ENCODE data around the gene PTPRM.

PTPRM gene

DNA sequence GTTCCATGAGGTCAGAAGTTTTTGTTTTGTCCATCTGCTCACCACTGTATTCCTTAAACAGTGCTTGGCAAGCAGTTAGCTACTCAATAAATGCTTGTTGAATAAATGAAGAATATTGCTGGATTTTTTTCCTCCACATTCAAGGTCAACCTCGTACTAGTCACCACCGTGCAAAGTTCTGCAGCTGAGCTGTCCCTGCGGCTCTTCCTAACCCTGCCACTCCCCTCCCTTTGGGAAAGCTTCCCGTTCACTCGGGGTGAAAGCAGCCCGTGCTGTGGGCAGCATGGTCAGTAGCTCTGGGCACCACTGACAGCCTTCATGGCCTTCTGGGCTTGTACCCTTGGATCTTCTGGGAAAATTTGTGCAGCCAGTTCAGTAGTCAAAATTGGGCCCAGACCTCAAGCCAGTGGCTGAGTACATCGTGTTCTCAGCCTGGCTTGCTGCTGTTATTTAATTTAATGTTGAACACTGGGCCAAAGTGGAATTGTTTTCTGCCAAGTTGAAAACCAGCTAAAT is 572.8 kb downstream of the PTPRM start:
- Histone ChIP-seq H3K18ac (ENCODE audit: low read depth in 1 of 2, low read length in 2 of 2) (no peak overlapping the region), H3K36me3 (ENCODE audit: control insufficient read depth in 1 of 2, insufficient read depth in 2 of 2, low read depth in 1 of 2, low read length in 2 of 2) (peaks cover 16 to 20% of the 10 kb centered on the region in 2 experiments), H3K9ac (ENCODE audit: low read length) (peak overlapping the region; percentile 30), H3K27ac (ENCODE audit: low read length, poor library complexity, severe bottlenecking) (no peak overlapping the region), H4K8ac (ENCODE audit: low read length) (no peak overlapping the region), H2AK5ac (ENCODE audit: low read length, severe bottlenecking) (no peak overlapping the region), H4K91ac (ENCODE audit: low read length) (no peak overlapping the region), H2AFZ (ENCODE audit: low read depth, low read length) (no peak overlapping the region), H3K4me2 (ENCODE audit: low read length, poor library complexity, severe bottlenecking) (no peak overlapping the region), H3K9me3 (ENCODE audit: control insufficient read depth, low read length) (no peaks in the 10 kb centered on the region), H2BK5ac (ENCODE audit: low read depth, low read length, poor library complexity, severe bottlenecking) (no peak overlapping the region), H2BK15ac (ENCODE audit: low read depth, poor library complexity, severe bottlenecking) (no peak overlapping the region), H3K4me3 (ENCODE audit: insufficient read depth in 1 of 2, low read depth in 1 of 2, low read length in 2 of 2) (no peak overlapping the region), H3K23ac (ENCODE audit: low read length in 2 of 2) (no peak overlapping the region), H3K79me1 (replicated peaks; ENCODE audit: low read length, poor library complexity, severe bottlenecking) (peaks cover 9% of the 10 kb centered on the region), H2BK12ac (ENCODE audit: low read length in 2 of 2) (no peak overlapping the region), H3K27me3 (ENCODE audit: control insufficient read depth in 1 of 2, insufficient read depth in 1 of 2, low read length in 2 of 2) (no peaks in the 10 kb centered on the region), H3K4ac (ENCODE audit: low read depth in 1 of 2, low read length in 2 of 2) (no peak overlapping the region), H3K4me1 (ENCODE audit: control insufficient read depth, insufficient read depth, low read depth, low read length) (peaks cover 3% of the 10 kb centered on the region), H3K14ac (ENCODE audit: low read length in 2 of 2) (no peak overlapping the region), H2BK120ac (ENCODE audit: low read depth, low read length) (no peak overlapping the region)
- WGBS, result 93% methylated on average over 7 of the region's 7 CpGs
- DNase-seq, result no peak

GRCh38 chr18:8140841-8141501 is 573.9 kb downstream of the PTPRM start:
- H2BK15ac ChIP-seq (ENCODE audit: low read depth, poor library complexity, severe bottlenecking), result no peak overlapping the region
- 31% methylated on average over 7 of the region's 8 CpGs for WGBS
- no peak overlapping the region for H2AFZ ChIP-seq (ENCODE audit: low read depth, low read length)
- DNase-seq, result peak; percentile 82
- H3K9me3 ChIP-seq (ENCODE audit: control insufficient read depth, low read length), result no peaks in the 10 kb centered on the region
- H4K91ac ChIP-seq (ENCODE audit: low read length), result peak overlapping the region; percentile 58
- H2BK12ac ChIP-seq (ENCODE audit: low read length in 2 of 2), result no peak overlapping the region
- H3K79me1 ChIP-seq (replicated peaks; ENCODE audit: low read length, poor library complexity, severe bottlenecking), result peaks cover 11% of the 10 kb centered on the region
- no peak overlapping the region for H3K18ac ChIP-seq (ENCODE audit: low read depth in 1 of 2, low read length in 2 of 2)
- H3K4me2 ChIP-seq (ENCODE audit: low read length, poor library complexity, severe bottlenecking), result no peak overlapping the region
- H3K36me3 ChIP-seq (ENCODE audit: control insufficient read depth in 1 of 2, insufficient read depth in 2 of 2, low read depth in 1 of 2, low read length in 2 of 2), result peaks cover 24 to 25% of the 10 kb centered on the region in 2 experiments
- no peaks in the 10 kb centered on the region for H3K27me3 ChIP-seq (ENCODE audit: control insufficient read depth in 1 of 2, insufficient read depth in 1 of 2, low read length in 2 of 2)
- H3K9ac ChIP-seq (ENCODE audit: low read length), result no peak overlapping the region
- no peak overlapping the region for H3K23ac ChIP-seq (ENCODE audit: low read length in 2 of 2)
- no peak overlapping the region for H2AK5ac ChIP-seq (ENCODE audit: low read length, severe bottlenecking)
- H2BK5ac ChIP-seq (ENCODE audit: low read depth, low read length, poor library complexity, severe bottlenecking), result no peak overlapping the region
- H4K8ac ChIP-seq (ENCODE audit: low read length), result peak overlapping the region; percentile 41
- no peak overlapping the region for H3K14ac ChIP-seq (ENCODE audit: low read length in 2 of 2)
- no peak overlapping the region for H3K4ac ChIP-seq (ENCODE audit: low read depth in 1 of 2, low read length in 2 of 2)
- no peak overlapping the region for H3K27ac ChIP-seq (ENCODE audit: low read length, poor library complexity, severe bottlenecking)
- H2BK120ac ChIP-seq (ENCODE audit: low read depth, low read length), result no peak overlapping the region
- peaks cover 3% of the 10 kb centered on the region for H3K4me1 ChIP-seq (ENCODE audit: control insufficient read depth, insufficient read depth, low read depth, low read length)
- H3K4me3 ChIP-seq (ENCODE audit: insufficient read depth in 1 of 2, low read depth in 1 of 2, low read length in 2 of 2), result no peak overlapping the region

GRCh38 chr18:8142131-8142711 is 575.1 kb downstream of the PTPRM start:
- H3K36me3 ChIP-seq (ENCODE audit: control insufficient read depth in 1 of 2, insufficient read depth in 2 of 2, low read depth in 1 of 2, low read length in 2 of 2), result peaks cover 24 to 25% of the 10 kb centered on the region in 2 experiments
- H2BK12ac ChIP-seq (ENCODE audit: low read length in 2 of 2), result no peak overlapping the region
- peak overlapping the region; percentile 20 for H3K9ac ChIP-seq (ENCODE audit: low read length)
- no peak overlapping the region for H3K4me3 ChIP-seq (ENCODE audit: insufficient read depth in 1 of 2, low read depth in 1 of 2, low read length in 2 of 2)
- H3K79me1 ChIP-seq (replicated peaks; ENCODE audit: low read length, poor library complexity, severe bottlenecking), result peaks cover 11% of the 10 kb centered on the region
- no peak overlapping the region for H3K4me2 ChIP-seq (ENCODE audit: low read length, poor library complexity, severe bottlenecking)
- 44% methylated on average over 4 of the region's 8 CpGs for WGBS
- H4K91ac ChIP-seq (ENCODE audit: low read length), result no peak overlapping the region
- no peak overlapping the region for H2AFZ ChIP-seq (ENCODE audit: low read depth, low read length)
- no peak overlapping the region for H2BK120ac ChIP-seq (ENCODE audit: low read depth, low read length)
- DNase-seq, result peak; percentile 79
- no peak overlapping the region for H3K4ac ChIP-seq (ENCODE audit: low read depth in 1 of 2, low read length in 2 of 2)
- H3K27me3 ChIP-seq (ENCODE audit: control insufficient read depth in 1 of 2, insufficient read depth in 1 of 2, low read length in 2 of 2), result no peaks in the 10 kb centered on the region
- peaks cover 3% of the 10 kb centered on the region for H3K4me1 ChIP-seq (ENCODE audit: control insufficient read depth, insufficient read depth, low read depth, low read length)
- no peak overlapping the region for H3K14ac ChIP-seq (ENCODE audit: low read length in 2 of 2)
- H2BK5ac ChIP-seq (ENCODE audit: low read depth, low read length, poor library complexity, severe bottlenecking), result no peak overlapping the region
- H2AK5ac ChIP-seq (ENCODE audit: low read length, severe bottlenecking), result no peak overlapping the region
- H3K23ac ChIP-seq (ENCODE audit: low read length in 2 of 2), result no peak overlapping the region
- H4K8ac ChIP-seq (ENCODE audit: low read length), result no peak overlapping the region
- H3K27ac ChIP-seq (ENCODE audit: low read length, poor library complexity, severe bottlenecking), result no peak overlapping the region
- H3K9me3 ChIP-seq (ENCODE audit: control insufficient read depth, low read length), result peaks cover 3% of the 10 kb centered on the region
- no peak overlapping the region for H2BK15ac ChIP-seq (ENCODE audit: low read depth, poor library complexity, severe bottlenecking)
- no peak overlapping the region for H3K18ac ChIP-seq (ENCODE audit: low read depth in 1 of 2, low read length in 2 of 2)

DNA sequence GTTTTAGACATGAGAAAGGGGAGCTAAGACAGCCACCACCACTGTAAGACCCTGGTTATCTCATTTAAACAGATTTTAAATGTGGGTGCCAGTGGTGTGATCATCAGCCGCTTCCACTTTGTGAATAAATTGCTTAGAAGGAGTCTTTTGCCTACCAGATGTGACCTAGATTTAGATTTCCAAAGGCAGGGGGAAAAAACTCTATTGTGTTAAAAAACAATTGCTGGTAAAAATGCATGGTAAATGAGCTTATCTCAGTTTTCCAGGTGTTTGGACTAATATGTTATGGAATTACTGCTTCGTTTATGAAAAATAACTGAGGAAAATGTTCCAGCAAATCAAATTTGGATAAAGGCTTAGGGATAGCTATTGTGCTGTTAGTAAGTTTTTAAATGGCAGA is 575.8 kb downstream of the PTPRM start:
- Histone ChIP-seq H3K79me1 (replicated peaks; ENCODE audit: low read length, poor library complexity, severe bottlenecking) (peaks cover 7% of the 10 kb centered on the region), H3K36me3 (ENCODE audit: control insufficient read depth in 1 of 2, insufficient read depth in 2 of 2, low read depth in 1 of 2, low read length in 2 of 2) (peaks cover 22 to 25% of the 10 kb centered on the region in 2 experiments), H2BK12ac (ENCODE audit: low read length in 2 of 2) (no peak overlapping the region), H3K27me3 (ENCODE audit: control insufficient read depth in 1 of 2, insufficient read depth in 1 of 2, low read length in 2 of 2) (no peaks in the 10 kb centered on the region), H3K23ac (ENCODE audit: low read length in 2 of 2) (no peak overlapping the region), H3K9ac (ENCODE audit: low read length) (peak overlapping the region; percentile 20), H4K91ac (ENCODE audit: low read length) (no peak overlapping the region), H3K14ac (ENCODE audit: low read length in 2 of 2) (no peak overlapping the region), H2BK120ac (ENCODE audit: low read depth, low read length) (no peak overlapping the region), H2AFZ (ENCODE audit: low read depth, low read length) (no peak overlapping the region), H2BK5ac (ENCODE audit: low read depth, low read length, poor library complexity, severe bottlenecking) (no peak overlapping the region), H3K4me3 (ENCODE audit: insufficient read depth in 1 of 2, low read depth in 1 of 2, low read length in 2 of 2) (no peak overlapping the region), H3K9me3 (ENCODE audit: control insufficient read depth, low read length) (peaks cover 3% of the 10 kb centered on the region), H3K18ac (ENCODE audit: low read depth in 1 of 2, low read length in 2 of 2) (no peak overlapping the region), H3K4me2 (ENCODE audit: low read length, poor library complexity, severe bottlenecking) (no peak overlapping the region), H3K27ac (ENCODE audit: low read length, poor library complexity, severe bottlenecking) (no peak overlapping the region), H2BK15ac (ENCODE audit: low read depth, poor library complexity, severe bottlenecking) (no peak overlapping the region), H3K4ac (ENCODE audit: low read depth in 1 of 2, low read length in 2 of 2) (no peak overlapping the region), H4K8ac (ENCODE audit: low read length) (no peak overlapping the region), H2AK5ac (ENCODE audit: low read length, severe bottlenecking) (no peak overlapping the region), H3K4me1 (ENCODE audit: control insufficient read depth, insufficient read depth, low read depth, low read length) (peaks cover 3% of the 10 kb centered on the region)
- DNase-seq, result no peak
- WGBS, result 100% methylated on average over 2 of the region's 2 CpGs

Measured in mesenchymal stem cell (in vitro differentiated cells and primary cell).